GM12878 (cell line): ENCODE measurements around the gene REV3L. TPM values are rescaled to one million over a fixed set of nuclear protein-coding genes. Genes with fewer than 3 reads are reported as not detected.

ENCODE experiments used
- ATAC-seq: fragments of 200-7000 bp; cut with Tn5 transposase; 3 replicates; pipeline ENCODE4 v1.9.1; 2020; ENCODE audit warnings: mild to moderate bottlenecking, moderate library complexity
- BruUV-seq: library from RNA; stranded (reverse); fragments of 400-500 nt; replicated peaks from 2 replicates; lab custom pipeline; 2021; lab: Mats Ljungman, UMichigan
- CTCF ChIA-PET: fragments of 300-600 bp; sonication (Branson Sonifier 250); formaldehyde crosslinking; extraction: SDS; loops from one replicate; lab custom pipeline; 2021; ENCODE audit warnings: inconsistent platforms; lab: Yijun Ruan, JAX
- POLR2A ChIA-PET: fragments of 350-600 bp; formaldehyde crosslinking; extraction: SDS; loops from one replicate; lab custom pipeline; 2021; ENCODE audit warnings: inconsistent platforms; lab: Charles Lee
- RAD21 ChIA-PET: fragments of 300-600 bp; sonication (Branson Sonifier 250); formaldehyde crosslinking; loops from one replicate; lab custom pipeline; 2023; ENCODE audit warnings: antibody characterized with exemption; ENCODE audit not compliant: unreplicated experiment; lab: Charles Lee
- SMC1A ChIA-PET: fragments of 300-600 bp; sonication (Branson Sonifier 250); formaldehyde crosslinking; loops from one replicate; lab custom pipeline; 2023; ENCODE audit not compliant: unreplicated experiment, uncharacterized antibody; lab: Charles Lee
- DNase-seq: peaks from one replicate; pipeline ENCODE4 v3.0.0-alpha.2; 2011; ENCODE audit warnings: low read depth, low spot score
- FAIRE-seq: peaks from 3 replicates; lab custom pipeline; 2011; peaks lifted over from hg19 to GRCh38; lab: Jason Lieb, UNC
- H2AFZ ChIP-seq: 2 replicates; pipeline ENCODE4 v1.6.0; 2011; ENCODE audit warnings: low read depth, low read length, control low read depth; ENCODE audit not compliant: control insufficient read depth
- H3K27ac ChIP-seq: 2 replicates; pipeline ENCODE4 v1.5.1; 2011; ENCODE audit warnings: control low read depth; ENCODE audit not compliant: control insufficient read depth, insufficient read depth
- H3K27me3 ChIP-seq, 2 experiments: replicated peaks in 1 of 2; 2 replicates each; pipeline versions ENCODE4 v1.6.0 to v1.6.1; 2011; ENCODE audit warnings: low read length in 1 of 2; ENCODE audit not compliant: control insufficient read depth in 2 of 2, insufficient read depth in 2 of 2
- H3K36me3 ChIP-seq, 2 experiments: 2 replicates each; pipeline ENCODE4 v1.5.1; 2011; ENCODE audit warnings: low read length in 1 of 2; ENCODE audit not compliant: control insufficient read depth in 2 of 2, insufficient read depth in 2 of 2
- H3K4me1 ChIP-seq: 2 replicates; pipeline ENCODE4 v1.6.1; 2011; ENCODE audit warnings: mild to moderate bottlenecking, low read length, moderate library complexity, mixed read lengths; ENCODE audit not compliant: control insufficient read depth, insufficient read depth
- H3K4me2 ChIP-seq: 2 replicates; pipeline ENCODE4 v1.6.0; 2011; ENCODE audit warnings: control low read depth; ENCODE audit not compliant: control insufficient read depth, insufficient read depth
- H3K4me3 ChIP-seq: fragments of 200-600 bp; sonication (generic); 2 replicates; pipeline ENCODE4 v1.5.1; 2016
- H3K79me2 ChIP-seq: 2 replicates; pipeline ENCODE4 v1.6.0; 2011; ENCODE audit warnings: low read length; ENCODE audit not compliant: control insufficient read depth, insufficient read depth
- H3K9ac ChIP-seq: 2 replicates; pipeline ENCODE4 v1.8.0; 2011; ENCODE audit warnings: low read length, control low read depth, mixed read lengths; ENCODE audit not compliant: control insufficient read depth, insufficient read depth
- H3K9me3 ChIP-seq: replicated peaks from 3 replicates; pipeline ENCODE4 v1.5.1; 2011; ENCODE audit warnings: mild to moderate bottlenecking, low read length; ENCODE audit not compliant: control insufficient read depth, insufficient read depth
- H4K20me1 ChIP-seq: 2 replicates; pipeline ENCODE4 v1.6.0; 2011; ENCODE audit not compliant: control insufficient read depth, insufficient read depth
- GABPA ChIP-seq: IDR thresholded peaks from 2 replicates; pipeline ENCODE4 v1.6.1; 2014; ENCODE audit warnings: antibody characterized with exemption, low read depth, mild to moderate bottlenecking, inconsistent platforms
- JUNB ChIP-seq: IDR thresholded peaks from 2 replicates; pipeline ENCODE4 v1.6.1; 2016; ENCODE audit warnings: antibody characterized with exemption, mild to moderate bottlenecking
- SKIL ChIP-seq: fragments of 450-650 bp; IDR thresholded peaks from 2 replicates; pipeline ENCODE4 v1.6.1; 2017; ENCODE audit warnings: mild to moderate bottlenecking, low read depth, inconsistent platforms; ENCODE audit not compliant: poor library complexity, severe bottlenecking
- SMAD5 ChIP-seq: IDR thresholded peaks from 2 replicates; pipeline ENCODE4 v1.6.1; 2016; ENCODE audit warnings: antibody characterized with exemption, low read depth
- SP1 ChIP-seq: IDR thresholded peaks from one replicate; pipeline ENCODE4 v1.6.1; 2011; ENCODE audit warnings: low read depth, low read length
- SPI1 ChIP-seq: IDR thresholded peaks from 2 replicates; pipeline ENCODE4 v1.6.1; 2011; ENCODE audit warnings: low read depth, mild to moderate bottlenecking, low read length, moderate library complexity, borderline replicate concordance; ENCODE audit not compliant: insufficient read depth
- TCF7 ChIP-seq: IDR thresholded peaks from 2 replicates; pipeline ENCODE4 v1.6.1; 2014; ENCODE audit warnings: antibody characterized with exemption, borderline replicate concordance
- ZNF384 ChIP-seq: IDR thresholded peaks from 2 replicates; pipeline ENCODE4 v1.6.1; 2012; ENCODE audit warnings: low read depth, mild to moderate bottlenecking, low read length, improper control_type of control experiment, borderline replicate concordance
- WGBS: methylation state at CpG from one replicate; pipeline ENCODE4 v1.1.6; 2016; ENCODE audit warnings: low lambda C conversion rate; ENCODE audit not compliant: insufficient replicate concordance, insufficient coverage; ENCODE audit errors: missing lambda C conversion rate; 5-methylcytosine and 5-hydroxymethylcytosine counted together
- in situ Hi-C: fragments of 300-500 bp; cut with MboI; formaldehyde crosslinking; loops from 9 replicates; pipeline ENCODE4 v1.14.3; 2018; ENCODE audit warnings: mixed read lengths
- intact Hi-C: fragments of 100-400 bp; cut with micrococcal nuclease; formaldehyde crosslinking; loops from one replicate; pipeline ENCODE4 v1.14.2; 2022; ENCODE audit not compliant: unreplicated experiment
- polyA plus RNA-seq, 11 experiments: library from polyadenylated mRNA; depleted of rRNA in 4 of 11; unstranded in 6 of 11; stranded (reverse) in 5 of 11; fragments of >200 nt; fragmentation: Nextera tagmentation in 4 of 11; fragmentation: Illumina TruSeq in 1 of 11; extraction: Ambion mirVana in 4 of 11; extraction: Trizol in 1 of 11; gene quantifications; 1 replicate in 1 of 11; 2 replicates in 10 of 11; pipeline versions ENCODE4 v1.2.1 to v1.2.3, GENCODE V29; 2011 to 2016; ENCODE audit warnings: inconsistent platforms in 2 of 11, missing spikeins in 2 of 11, low read depth in 1 of 11
- total RNA-seq, 4 experiments: library from RNA; depleted of rRNA in 3 of 4; stranded (reverse); fragments of >200 nt in 3 of 4; fragmentation: Illumina TruSeq in 1 of 4; extraction: Trizol in 1 of 4; gene quantifications; 2 replicates each; pipeline versions ENCODE4 v1.2.1 to v1.2.3, GENCODE V29; 2013 to 2021
- TF ChIP-seq, protein P1 (sequence below): fragments of 450-650 bp; formaldehyde crosslinking; IDR thresholded peaks from 2 replicates; pipeline ENCODE4 v1.5.0; 2022; ENCODE audit warnings: mild to moderate bottlenecking, missing genetic modification characterization

The REV3L gene
- total and polyA plus RNA-seq, 10 of the 15 experiments (the other 5 are each of a cell fraction or from before 2014, with no cell fraction given), result 7.6 to 33.6 (median 21.5) TPM

- H3K79me2 ChIP-seq, result no peaks in the 10 kb centered on the region
- H3K4me3 ChIP-seq, result no peak overlapping the region
- H3K9ac ChIP-seq, result no peak overlapping the region
- H3K9me3 ChIP-seq, result no peaks in the 10 kb centered on the region
- WGBS, result 100% methylated on average over 2 of the region's 2 CpGs
- no peaks in the 10 kb centered on the region for H4K20me1 ChIP-seq
- ATAC-seq, result no peak
- TF ChIP-seq, protein P1, sequence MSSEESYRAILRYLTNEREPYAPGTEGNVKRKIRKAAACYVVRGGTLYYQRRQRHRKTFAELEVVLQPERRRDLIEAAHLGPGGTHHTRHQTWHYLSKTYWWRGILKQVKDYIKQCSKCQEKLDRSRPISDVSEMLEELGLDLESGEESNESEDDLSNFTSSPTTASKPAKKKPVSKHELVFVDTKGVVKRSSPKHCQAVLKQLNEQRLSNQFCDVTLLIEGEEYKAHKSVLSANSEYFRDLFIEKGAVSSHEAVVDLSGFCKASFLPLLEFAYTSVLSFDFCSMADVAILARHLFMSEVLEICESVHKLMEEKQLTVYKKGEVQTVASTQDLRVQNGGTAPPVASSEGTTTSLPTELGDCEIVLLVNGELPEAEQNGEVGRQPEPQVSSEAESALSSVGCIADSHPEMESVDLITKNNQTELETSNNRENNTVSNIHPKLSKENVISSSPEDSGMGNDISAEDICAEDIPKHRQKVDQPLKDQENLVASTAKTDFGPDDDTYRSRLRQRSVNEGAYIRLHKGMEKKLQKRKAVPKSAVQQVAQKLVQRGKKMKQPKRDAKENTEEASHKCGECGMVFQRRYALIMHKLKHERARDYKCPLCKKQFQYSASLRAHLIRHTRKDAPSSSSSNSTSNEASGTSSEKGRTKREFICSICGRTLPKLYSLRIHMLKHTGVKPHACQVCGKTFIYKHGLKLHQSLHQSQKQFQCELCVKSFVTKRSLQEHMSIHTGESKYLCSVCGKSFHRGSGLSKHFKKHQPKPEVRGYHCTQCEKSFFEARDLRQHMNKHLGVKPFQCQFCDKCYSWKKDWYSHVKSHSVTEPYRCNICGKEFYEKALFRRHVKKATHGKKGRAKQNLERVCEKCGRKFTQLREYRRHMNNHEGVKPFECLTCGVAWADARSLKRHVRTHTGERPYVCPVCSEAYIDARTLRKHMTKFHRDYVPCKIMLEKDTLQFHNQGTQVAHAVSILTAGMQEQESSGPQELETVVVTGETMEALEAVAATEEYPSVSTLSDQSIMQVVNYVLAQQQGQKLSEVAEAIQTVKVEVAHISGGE, result no peak
- TF ChIP-seq JUNB (no peak), ZNF384 (no peak), TCF7 (no peak), SKIL (no peak), SPI1 (no peak), SMAD5 (no peak), SP1 (no peak), GABPA (no peak)
- TF ChIP-seq, all 136 proteins: peak for 0
- RAD21 ChIA-PET, result no interaction called here
- no peaks in the 10 kb centered on the region for H3K36me3 ChIP-seq
- CTCF ChIA-PET, result no interaction called here
- H3K27ac ChIP-seq, result no peak overlapping the region
- intact Hi-C loops, result no loop called here
- POLR2A ChIA-PET, result no interaction called here
- H3K4me1 ChIP-seq, result no peaks in the 10 kb centered on the region
- FAIRE-seq (no peak), DNase-seq (no peak)
- no peak overlapping the region for H2AFZ ChIP-seq
- SMC1A ChIA-PET, result interaction anchor here (1.1 kb wide), 1 partner anchor 98 kb away, joined by 3 read pairs; no protein-coding TSS in a partner anchor
- in situ Hi-C loops, result no loop called here
- BruUV-seq, result no TSS peak
- no peak overlapping the region for H3K4me2 ChIP-seq
- H3K27me3 ChIP-seq, result no peaks in the 10 kb centered on the region
Observed at GRCh38 chr6:111502154-111502553, 19.1 kb upstream of the REV3L start.
